DOHH2 (cell line): ENCODE measurements around the gene NPBWR2.

ENCODE experiments used
- EZH2phosphoT487 ChIP-seq: fragments of 200-600 bp; sonication (generic); IDR thresholded peaks from 2 replicates; pipeline ENCODE4 v1.6.1; 2017; ENCODE audit warnings: borderline replicate concordance, mild to moderate bottlenecking, antibody characterized with exemption, low read length, moderate library complexity, mixed read lengths
- TF ChIP-seq, protein P1 (sequence below): fragments of 200-600 bp; sonication (generic); IDR thresholded peaks from one replicate; pipeline ENCODE4 v1.5.1; 2014; ENCODE audit warnings: antibody characterized with exemption, mild to moderate bottlenecking, low read depth, low read length; ENCODE audit not compliant: poor library complexity, severe bottlenecking

- TF ChIP-seq, protein P1, sequence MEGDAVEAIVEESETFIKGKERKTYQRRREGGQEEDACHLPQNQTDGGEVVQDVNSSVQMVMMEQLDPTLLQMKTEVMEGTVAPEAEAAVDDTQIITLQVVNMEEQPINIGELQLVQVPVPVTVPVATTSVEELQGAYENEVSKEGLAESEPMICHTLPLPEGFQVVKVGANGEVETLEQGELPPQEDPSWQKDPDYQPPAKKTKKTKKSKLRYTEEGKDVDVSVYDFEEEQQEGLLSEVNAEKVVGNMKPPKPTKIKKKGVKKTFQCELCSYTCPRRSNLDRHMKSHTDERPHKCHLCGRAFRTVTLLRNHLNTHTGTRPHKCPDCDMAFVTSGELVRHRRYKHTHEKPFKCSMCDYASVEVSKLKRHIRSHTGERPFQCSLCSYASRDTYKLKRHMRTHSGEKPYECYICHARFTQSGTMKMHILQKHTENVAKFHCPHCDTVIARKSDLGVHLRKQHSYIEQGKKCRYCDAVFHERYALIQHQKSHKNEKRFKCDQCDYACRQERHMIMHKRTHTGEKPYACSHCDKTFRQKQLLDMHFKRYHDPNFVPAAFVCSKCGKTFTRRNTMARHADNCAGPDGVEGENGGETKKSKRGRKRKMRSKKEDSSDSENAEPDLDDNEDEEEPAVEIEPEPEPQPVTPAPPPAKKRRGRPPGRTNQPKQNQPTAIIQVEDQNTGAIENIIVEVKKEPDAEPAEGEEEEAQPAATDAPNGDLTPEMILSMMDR, result no peak
- TF ChIP-seq EZH2phosphoT487, result no peak
Measured at GRCh38 chr20:64074184-64074789, 33.1 kb downstream of the NPBWR2 start.
